Testis (tissue), 2 donors: Measurements from ENCODE around the gene GOLGA8J.

Experiments used
- POLR2A ChIP-seq: fragments of 450-650 bp; IDR thresholded peaks from one replicate; pipeline ENCODE4 v1.6.1; 2017; ENCODE audit warnings: antibody characterized with exemption, mild to moderate bottlenecking, moderate library complexity
- TF ChIP-seq, protein P1 (sequence below), 3 experiments: fragments of 450-650 bp in 2 of 3; fragments of 200-600 bp in 1 of 3; sonication (generic) in 1 of 3; IDR thresholded peaks; one replicate each; pipeline ENCODE4 v1.5.1; 2016 to 2019; ENCODE audit warnings: antibody characterized with exemption in 3 of 3, mild to moderate bottlenecking in 2 of 3, moderate library complexity in 1 of 3

- TF ChIP-seq POLR2A: no peak
- TF ChIP-seq, protein P1, sequence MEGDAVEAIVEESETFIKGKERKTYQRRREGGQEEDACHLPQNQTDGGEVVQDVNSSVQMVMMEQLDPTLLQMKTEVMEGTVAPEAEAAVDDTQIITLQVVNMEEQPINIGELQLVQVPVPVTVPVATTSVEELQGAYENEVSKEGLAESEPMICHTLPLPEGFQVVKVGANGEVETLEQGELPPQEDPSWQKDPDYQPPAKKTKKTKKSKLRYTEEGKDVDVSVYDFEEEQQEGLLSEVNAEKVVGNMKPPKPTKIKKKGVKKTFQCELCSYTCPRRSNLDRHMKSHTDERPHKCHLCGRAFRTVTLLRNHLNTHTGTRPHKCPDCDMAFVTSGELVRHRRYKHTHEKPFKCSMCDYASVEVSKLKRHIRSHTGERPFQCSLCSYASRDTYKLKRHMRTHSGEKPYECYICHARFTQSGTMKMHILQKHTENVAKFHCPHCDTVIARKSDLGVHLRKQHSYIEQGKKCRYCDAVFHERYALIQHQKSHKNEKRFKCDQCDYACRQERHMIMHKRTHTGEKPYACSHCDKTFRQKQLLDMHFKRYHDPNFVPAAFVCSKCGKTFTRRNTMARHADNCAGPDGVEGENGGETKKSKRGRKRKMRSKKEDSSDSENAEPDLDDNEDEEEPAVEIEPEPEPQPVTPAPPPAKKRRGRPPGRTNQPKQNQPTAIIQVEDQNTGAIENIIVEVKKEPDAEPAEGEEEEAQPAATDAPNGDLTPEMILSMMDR (IDR thresholded peaks at IDR 0.05): no peak
Observed at GRCh38 chr15:30046430-30046829, 36.3 kb upstream of the GOLGA8J start.
